GM12801 (cell line): Measurements from ENCODE around the gene LRRC41.

Source experiments
- TF ChIP-seq, protein P1 (sequence below): IDR thresholded peaks from one replicate; pipeline ENCODE4 v1.5.1; 2011; ENCODE audit warnings: control low read depth; ENCODE audit not compliant: insufficient read length; ENCODE audit errors: extremely low read depth

Gene LRRC41

DNA sequence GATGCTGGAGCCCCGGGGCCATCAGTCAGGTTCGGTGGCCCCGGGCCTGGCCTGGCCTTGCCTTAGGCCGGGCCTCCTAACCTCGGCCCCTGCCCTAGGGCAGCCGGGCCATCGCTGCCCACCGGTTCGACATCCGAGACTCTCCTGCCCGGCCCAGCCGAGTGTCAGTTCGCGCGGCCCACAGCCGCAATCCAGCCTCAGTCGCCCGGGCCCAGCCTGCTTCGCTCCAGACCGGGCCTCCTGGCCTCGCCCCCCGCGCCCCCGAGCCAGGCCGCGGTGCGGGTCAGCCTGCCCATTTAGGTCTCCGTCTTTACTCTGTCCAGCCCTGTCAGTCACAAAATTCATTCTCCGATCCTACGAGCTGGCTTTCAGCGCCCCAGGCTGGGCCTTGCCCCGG, 777 bp downstream of the LRRC41 start:
- TF ChIP-seq, protein P1, sequence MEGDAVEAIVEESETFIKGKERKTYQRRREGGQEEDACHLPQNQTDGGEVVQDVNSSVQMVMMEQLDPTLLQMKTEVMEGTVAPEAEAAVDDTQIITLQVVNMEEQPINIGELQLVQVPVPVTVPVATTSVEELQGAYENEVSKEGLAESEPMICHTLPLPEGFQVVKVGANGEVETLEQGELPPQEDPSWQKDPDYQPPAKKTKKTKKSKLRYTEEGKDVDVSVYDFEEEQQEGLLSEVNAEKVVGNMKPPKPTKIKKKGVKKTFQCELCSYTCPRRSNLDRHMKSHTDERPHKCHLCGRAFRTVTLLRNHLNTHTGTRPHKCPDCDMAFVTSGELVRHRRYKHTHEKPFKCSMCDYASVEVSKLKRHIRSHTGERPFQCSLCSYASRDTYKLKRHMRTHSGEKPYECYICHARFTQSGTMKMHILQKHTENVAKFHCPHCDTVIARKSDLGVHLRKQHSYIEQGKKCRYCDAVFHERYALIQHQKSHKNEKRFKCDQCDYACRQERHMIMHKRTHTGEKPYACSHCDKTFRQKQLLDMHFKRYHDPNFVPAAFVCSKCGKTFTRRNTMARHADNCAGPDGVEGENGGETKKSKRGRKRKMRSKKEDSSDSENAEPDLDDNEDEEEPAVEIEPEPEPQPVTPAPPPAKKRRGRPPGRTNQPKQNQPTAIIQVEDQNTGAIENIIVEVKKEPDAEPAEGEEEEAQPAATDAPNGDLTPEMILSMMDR: no peak

DNA sequence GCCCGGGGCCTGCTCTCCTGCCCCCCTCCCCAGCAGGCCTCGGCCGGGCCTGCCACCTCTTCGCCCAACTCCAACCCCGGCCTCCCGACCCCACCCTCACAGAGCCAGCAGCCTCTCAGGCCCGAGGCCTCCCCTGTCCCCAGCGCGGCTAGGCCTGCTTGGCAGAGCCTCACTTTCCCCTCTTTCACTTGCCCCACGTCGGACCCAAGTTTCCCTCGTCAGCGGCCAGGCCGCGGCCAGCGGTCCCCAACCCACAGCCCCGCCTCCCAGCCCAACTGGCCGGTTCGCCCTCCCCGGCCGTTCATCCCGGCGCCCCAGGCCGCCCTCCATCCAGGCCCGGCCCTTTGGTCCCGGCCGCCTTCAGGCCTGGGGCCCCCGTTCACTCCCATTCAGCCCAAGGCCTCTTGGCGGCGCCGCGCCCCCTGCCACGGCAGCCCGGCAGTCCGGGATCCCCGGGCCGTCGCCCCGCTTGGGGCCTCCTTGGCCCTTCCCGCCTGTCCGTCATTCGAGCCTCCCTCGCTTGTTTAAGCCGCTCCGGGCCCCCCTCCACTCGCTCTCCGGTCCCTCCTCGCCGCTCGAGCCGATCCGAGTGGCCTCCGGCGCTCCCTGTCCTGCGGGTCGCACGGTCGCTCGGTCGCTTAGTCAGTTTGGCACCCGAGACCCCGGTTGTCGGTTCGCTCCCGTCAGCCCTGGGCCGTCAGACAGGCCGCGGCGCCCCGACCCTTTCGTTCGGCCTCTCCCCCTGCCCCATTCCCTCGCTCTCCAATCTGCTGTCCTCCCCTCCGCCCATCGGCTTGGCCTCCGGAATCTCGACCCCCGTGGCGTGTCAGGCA, 1.4 kb downstream of the LRRC41 start:
- TF ChIP-seq, protein P1: no peak

DNA sequence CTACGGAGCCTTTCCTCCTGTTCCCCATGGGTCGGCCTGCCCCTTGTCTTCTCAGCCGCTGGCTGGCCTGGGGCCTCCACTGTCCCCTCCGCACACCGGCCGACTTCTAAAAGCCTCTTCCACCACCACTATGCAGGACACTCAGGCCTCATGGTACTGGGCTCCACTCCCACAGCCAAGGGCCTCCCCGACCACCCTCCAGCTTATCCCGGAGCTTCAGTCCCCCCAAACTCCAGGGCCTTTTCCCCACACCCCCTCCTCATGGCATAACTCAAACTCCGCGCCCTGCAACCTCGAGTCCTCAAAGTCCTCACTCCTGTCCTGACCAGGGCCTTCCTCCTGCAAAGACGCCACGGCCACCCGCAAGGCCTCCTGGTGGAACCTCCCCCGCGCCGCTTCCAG, 2.0 kb downstream of the LRRC41 start:
- TF ChIP-seq, protein P1: no peak

DNA sequence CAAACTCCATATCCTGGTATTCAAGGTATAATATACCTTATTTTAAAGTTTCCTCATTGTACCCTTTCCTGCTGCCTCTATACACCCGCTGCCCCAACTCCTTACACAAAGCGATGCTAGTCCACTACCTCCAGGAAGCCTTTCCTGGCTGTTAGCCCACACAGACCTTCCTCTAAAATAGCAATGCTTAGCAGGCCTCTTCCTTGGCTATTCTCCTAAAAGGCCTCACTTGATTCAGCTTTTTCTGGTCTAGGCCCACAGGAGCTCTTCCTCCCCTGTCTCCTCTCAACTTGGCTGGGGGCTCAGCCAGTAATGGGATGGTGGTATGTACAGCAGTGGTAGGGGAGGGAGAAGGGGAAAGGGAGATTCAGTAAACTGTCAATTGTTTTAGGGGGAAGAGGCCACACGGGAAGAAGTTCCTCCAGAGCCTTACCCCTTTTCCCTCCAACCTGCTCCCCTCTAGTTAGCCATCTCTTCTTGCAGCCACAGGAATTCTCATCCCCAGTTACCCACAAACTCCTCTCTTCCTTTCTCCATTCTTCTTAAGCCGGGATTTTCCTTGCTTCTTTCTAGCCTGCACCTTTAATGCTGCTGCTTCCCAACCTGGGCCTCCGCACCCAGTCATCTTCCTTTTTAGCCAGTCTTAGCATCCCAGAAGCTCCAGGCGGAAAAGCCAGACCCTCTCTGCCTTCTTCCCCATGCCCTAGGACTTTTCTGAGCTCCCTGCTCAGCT, 2.6 kb downstream of the LRRC41 start:
- TF ChIP-seq, protein P1: no peak

DNA sequence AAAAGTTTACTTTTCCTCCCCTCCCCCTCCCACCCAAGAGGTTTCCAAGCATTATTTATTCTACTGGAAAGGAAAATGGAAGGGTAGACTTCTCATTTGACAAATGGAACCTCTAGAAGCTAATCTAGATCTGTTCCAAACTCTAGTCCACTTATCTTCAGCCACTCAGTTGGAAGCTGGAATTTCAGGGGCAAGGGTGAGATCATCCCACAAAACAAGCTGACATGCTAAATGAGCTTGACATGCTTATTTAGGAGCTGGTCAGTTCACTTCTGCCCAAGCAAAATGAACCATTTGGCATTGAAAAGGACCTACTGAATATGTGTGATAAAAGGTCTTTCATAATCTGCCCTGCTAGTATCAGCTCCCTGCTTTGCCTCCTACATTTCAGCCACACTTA, 5.0 kb downstream of the LRRC41 start:
- TF ChIP-seq, protein P1: no peak

DNA sequence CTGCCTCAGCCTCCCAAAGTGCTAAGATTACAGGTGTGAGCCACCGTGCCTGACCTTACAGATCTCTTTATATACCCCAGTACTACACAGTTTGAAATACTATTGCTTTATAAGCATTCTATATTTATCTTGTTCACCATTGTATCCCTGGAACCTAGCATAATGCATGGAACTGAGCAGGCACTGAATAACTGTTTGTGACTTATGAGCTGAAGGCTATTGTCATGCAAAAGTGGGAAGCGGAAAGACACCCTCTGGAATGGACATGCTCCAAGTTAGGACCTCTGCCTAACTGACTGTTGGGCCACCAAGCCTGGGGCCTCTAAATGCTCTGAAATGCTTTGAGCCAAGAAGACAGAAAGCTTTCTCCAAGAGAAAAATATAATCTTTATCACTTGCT, 8.1 kb downstream of the LRRC41 start:
- TF ChIP-seq, protein P1: no peak

DNA sequence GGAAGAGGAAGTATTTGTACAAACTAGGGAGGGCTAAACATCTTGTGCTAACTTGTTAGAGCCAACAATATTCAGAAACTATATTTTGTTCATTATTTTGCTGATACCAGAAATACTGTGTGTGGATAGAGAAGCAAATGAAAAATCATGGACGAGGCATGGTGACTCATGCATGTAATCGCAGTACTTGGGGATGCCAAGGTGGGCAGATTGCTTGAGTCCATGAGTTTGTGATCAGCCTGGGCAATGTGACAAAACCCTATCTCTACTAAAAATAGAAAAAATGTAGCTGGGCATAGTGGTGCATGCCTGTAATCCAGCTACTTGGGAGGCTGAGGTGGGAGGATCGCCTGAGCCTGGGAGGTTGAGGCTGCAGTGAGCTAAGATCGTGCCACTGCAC, 13.4 kb downstream of the LRRC41 start:
- TF ChIP-seq, protein P1: no peak
